NCI-H2196 treated with DMSO at 0.1 percent for 48 hours (cell line): ENCODE measurements around the gene SLC22A14.
"Not testable (repeated sequence)": the region's sequence is repeated elsewhere in the genome, so short reads cannot be mapped to it uniquely, and the experiment has no call there.

ENCODE experiments used
- DNase-seq: peaks from one replicate; lab custom pipeline; 2025; ENCODE audit not compliant: unreplicated experiment; lab: John Stamatoyannopoulos, UW

The SLC22A14 gene

DNA sequence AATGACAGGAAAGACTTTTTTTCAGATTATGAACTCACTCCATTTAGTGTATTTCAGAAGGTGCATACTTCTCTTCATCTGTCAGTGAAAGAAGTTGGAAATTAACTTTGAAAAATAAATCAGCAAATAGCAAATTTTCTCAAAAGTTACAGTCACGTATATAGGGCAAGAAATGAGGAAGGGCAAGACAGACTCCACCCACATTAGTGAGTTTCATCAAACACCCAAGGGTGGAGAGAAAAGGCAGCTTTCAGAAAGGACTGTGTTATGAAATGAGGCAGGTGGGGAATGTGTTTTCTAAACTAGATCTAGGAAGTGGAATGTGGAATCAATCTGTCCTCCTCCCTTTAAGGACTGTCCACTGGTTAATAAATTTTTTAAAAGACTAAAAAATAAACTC lies 13.6 kb upstream of the SLC22A14 start:
- DNase-seq, result no peak

DNA sequence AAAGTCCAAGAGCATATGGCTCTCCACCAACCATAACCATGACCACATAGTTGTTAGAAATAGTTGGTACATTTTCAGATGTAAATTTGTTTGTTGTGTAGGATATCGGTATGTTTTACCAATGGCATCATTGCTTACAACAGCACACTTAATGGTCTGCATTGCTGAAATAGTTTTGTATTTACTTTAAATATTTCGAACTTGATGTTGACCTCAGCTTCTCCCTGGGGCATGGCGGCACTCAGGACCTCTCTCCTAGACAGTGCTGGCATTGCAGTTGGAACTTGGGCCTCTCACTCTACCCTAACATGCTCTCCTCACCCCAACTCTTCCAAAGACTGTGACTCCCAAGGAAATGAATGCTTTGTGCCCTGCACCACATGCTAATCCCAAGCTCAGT lies 11.5 kb upstream of the SLC22A14 start:
- DNase-seq, result no peak

DNA sequence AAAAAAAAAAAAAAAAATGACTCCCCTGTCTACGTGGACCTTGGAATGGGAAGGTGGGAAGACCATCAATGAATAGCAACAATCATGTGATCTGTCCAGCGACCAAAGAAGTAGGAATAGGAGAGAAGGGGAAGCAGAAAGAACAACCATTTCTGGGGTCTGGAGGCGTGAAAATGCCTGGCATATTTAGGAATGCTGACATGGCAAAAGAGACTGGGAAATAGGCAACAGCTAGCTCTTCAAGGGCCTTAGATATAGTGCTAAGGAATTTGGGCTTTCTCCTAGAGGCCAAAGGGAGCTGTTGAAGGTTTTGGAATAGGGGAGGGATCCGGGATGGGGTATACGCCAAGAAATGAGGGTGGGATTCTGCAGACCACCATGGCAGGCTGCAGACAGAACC lies 10.5 kb upstream of the SLC22A14 start:
- no peak for DNase-seq

DNA sequence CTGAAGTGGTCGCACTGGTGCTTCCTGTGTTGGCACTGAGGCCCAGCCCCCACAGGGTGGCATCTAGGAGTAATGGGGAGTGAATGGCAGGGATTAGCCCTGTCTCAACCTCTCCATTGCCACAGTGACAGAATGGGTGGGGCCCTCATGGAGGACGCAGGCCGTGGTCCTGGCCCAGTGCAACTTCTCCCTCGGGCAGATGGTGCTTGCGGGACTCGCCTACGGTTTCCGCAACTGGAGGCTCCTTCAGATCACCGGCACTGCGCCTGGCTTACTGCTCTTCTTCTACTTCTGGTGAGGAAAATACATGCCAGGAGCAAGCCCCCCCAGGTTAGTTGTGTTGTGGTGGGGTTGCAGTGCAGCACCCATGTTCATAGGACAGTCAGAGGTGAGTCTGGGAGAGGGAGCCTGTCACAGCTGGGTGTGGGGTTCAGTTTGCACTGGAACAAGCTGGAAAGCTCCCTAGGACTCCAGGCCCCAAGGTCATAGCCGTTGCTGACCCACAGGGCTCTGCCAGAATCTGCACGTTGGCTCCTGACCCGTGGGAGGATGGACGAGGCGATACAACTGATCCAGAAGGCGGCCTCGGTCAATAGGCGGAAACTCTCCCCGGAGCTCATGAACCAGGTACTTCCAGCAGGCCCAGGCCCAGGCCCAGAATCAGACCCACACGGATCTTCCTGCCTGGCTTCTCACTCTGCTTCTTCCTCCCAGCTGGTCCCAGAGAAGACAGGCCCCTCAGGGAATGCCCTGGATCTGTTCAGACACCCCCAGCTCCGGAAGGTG lies 7.0 kb upstream of the SLC22A14 start:
- no peak for DNase-seq

DNA sequence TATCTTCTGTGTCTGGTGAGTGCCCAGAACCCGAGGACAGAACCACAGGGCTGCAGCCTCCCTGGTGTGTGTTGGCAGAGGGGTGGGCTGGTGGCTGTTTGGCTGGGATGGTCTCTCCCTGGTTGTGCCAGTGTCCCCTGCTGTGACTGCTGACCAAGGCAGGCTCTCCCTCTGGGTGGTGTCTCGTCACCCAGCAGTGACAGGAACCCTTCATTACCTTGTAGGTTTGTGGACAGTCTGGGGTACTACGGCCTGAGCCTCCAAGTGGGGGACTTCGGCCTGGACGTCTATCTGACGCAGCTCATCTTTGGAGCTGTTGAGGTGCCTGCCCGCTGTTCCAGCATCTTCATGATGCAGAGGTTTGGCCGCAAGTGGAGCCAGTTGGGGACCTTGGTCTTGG lies 6.4 kb upstream of the SLC22A14 start:
- DNase-seq, result no peak

DNA sequence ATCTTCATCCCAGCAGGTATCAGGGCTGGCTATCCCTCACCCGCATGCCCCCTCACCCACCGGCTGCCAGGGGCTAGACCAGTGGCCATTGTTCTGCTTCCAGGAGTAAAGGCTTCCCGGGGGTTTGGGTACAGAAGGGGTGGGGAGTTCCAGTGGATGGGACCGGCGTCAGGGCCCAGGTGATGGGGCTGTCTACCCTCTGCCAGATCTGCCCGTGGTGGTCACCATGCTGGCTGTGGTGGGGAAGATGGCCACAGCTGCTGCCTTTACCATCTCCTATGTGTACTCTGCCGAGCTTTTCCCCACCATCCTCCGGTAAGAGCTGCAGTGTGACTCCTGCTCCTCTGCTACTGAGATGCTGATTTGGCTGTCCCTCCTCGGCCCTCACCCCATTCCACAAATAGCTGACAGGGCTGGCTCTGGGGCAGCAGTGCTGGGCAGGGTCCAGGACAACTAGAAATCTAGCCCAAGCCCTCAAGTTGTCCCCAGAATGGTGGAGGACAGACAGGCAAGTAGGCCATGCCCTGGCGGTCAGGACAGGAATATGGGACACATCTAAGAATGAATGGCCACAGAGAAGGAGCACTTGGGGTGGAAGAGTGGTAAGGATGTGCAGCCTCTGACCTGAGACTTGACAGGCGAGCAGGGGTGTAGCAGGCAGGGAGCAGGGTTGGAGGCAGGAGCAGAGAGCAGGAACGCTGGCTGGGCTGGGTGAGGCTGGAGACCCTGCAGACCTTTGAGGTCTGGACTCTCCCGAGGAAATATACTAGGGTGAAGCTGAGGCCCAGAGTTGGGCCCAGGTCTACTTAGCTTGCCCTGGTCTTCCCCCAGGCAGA lies 5.8 kb upstream of the SLC22A14 start:
- DNase-seq, result no peak

DNA sequence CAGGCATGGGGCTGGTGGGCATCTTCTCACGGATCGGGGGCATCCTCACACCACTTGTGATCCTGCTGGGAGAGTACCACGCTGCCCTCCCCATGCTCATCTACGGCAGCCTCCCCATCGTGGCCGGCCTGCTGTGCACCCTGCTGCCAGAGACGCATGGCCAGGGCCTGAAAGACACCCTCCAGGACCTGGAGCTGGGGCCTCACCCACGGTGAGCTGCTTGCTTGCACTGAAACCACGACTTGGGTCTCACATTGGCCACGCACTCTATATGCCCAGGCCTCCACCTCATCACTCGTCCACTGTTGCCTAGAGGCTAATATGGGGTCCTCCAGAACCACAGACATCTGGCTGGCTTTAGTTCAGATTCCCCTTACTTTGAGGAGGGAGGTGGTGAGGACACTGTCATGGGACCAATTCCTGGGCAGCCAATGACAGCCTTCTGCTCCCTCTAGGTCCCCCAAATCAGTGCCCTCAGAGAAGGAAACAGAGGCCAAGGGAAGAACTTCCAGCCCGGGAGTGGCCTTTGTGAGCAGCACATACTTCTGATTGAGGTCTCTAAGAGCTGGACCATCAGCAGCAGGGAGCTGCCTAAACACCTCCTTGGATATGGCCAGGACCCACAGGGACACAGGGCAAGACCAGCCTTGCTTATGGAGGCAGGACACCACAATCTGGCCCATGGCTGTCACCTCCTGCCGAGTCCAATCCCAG lies 5.0 kb upstream of the SLC22A14 start:
- DNase-seq, result no peak

DNA sequence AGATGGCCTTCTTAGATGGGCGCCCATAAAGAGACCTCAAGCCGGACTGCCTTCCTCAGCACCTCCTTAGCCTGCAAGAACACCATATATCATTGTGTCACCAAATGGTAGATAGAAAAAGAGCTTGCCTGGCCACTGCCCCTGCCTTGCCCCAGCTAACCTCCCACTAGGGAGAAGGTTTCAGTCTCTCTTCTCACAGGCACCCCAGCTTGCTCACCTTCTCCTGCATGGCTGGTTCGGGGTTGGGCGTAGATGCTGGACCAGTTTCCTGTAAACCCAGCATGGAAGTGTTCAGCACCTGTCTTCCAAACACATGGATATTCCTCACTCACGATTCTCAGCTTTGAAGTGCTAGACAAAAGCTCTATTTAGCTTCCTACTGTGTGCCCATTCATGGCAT lies 3.3 kb upstream of the SLC22A14 start:
- no peak for DNase-seq

DNA sequence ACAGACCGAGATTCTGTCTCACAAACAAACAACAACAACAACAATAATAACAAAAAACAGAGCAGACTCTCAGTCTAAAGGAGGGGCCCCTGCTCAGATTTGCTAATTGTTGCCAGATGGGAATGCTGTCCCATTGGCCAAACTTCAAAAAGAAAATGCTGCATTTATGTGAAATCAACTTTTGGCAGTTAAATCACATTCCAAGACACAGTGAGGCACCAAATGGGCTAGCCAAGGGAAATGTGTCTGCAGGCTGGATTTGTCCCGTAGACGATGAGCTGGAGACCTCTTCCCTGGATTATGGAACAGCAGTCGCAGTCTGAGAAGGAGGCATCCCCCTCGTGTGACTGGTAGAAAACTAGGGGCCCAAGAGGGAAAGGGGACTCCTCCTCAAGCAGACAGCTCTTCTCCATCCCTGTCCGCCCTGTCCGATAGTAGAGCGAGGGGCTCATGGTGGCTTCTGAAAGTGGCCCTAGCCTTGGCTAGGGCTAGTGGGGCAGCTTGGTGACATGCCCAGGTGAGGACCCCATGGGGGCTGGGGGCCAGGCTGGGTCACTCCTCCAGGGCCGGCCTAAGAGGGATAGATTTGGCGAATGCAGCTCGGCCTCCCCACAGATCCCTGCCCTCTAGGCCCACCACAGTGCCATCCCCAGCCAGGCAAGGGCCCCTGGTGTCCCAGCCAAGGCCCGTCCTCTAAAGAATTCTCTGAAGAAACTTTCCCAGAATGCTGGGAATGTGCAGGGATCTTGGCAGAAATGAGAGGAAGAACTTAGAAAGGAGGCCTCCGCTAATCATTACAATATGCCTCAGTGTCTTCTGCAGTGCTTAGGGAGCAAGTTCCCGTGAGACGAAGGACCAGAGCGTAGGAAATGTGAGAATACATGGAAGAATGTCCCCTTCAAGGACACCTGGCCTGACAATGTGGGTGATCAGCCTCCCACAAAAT lies 2.0 kb downstream of the SLC22A14 start:
- DNase-seq, result no peak

DNA sequence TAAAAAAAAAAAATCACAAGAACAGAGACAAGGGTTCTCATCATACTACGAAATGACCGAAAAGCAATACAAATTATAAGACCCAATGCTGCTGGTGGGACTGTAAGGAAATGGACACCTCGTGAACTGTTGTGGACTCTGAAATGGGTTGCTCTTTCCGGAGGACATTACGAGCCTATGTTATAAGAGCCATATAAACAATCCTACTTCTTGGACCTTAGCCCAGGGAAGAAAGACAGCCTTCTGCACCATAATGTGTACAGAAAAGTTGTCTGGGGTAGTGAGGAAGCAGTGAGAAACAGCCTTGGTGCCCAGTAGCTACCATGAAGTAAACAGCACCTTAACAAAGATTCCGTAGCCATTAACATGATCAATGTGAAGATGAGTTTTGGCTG lies 2.7 kb downstream of the SLC22A14 start:
- DNase-seq, result no peak

DNA sequence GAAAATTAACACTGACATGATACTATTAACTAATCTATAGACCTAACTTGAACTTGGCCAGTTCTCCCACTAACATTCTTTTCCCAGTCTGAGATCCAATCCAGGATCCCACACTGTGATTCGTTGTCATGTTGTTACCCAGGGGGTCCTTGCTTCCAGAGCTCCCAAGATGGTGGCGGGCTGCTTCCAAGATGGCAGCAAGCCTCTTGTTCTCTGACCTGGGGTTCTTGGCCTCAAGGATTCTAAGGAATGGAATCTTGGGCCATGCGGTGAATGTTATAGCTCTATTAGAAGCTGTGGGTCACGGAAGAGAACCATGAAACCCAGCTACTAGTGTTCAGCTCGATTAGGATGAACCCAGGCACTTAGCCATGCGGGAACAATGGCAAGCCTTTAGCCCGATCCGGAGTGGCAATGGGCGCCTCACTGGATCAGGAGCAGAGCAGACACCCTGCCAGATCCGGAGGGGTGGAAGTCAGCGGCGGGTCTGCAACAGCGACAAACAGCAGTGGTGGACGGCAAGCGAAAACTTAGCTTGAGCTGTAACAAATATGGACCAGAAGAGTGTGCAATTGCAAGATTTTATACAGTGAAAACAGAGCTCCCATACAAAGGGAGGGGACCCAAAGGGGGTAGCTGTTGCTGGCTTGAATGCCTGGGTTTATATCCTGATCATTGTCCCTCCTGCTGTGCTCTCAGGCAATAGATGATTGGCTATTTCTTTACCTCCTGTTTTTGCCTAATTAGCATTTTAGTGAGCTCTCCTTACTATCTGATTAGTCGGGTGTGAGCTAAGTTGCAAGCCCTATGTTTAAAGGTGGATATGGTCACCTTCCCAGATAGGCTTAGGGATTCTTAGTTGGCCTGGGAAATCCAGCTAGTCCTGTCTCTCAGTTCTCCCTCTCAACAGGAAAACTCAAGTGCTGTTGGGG lies 7.5 kb downstream of the SLC22A14 start:
- not testable (repeated sequence) for DNase-seq

DNA sequence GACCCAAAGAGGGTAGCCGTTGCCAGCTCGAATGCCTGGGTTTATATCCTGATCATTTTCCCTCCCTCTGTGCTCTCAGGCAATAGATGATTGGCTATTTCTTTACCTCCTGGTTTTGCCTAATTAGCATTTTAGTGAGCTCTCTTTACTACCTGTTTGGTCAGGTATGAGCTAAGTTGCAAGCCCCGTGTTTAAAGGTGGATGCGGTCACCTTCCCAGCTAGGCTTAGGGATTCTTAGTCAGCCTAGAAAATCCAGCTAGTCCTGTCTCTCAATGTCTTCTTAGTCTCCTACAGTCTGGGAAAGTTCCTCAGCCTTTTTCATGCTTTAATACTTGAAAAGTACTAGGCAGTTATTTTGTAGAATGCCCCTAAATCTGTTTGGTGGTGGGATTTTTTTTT lies 15.0 kb downstream of the SLC22A14 start:
- DNase-seq, result not testable (repeated sequence)

DNA sequence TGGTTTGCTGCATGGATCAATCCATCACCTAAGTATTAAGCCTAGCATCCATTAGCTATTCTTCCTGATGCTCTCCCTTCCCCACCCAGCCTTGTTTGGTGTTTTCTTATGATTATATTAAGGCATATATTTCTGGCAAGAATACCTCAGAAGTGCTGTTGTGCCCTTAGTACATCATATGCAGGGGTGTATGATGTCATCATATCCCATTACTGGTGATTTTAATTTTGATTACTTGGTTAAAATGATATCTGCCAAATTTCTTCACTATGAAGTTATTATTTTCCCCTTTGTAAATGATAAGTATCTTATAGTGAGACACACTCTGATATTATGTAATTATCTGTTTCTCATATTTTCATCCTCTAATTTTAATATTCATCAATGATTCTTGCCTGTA lies 15.4 kb downstream of the SLC22A14 start:
- DNase-seq, result no peak

DNA sequence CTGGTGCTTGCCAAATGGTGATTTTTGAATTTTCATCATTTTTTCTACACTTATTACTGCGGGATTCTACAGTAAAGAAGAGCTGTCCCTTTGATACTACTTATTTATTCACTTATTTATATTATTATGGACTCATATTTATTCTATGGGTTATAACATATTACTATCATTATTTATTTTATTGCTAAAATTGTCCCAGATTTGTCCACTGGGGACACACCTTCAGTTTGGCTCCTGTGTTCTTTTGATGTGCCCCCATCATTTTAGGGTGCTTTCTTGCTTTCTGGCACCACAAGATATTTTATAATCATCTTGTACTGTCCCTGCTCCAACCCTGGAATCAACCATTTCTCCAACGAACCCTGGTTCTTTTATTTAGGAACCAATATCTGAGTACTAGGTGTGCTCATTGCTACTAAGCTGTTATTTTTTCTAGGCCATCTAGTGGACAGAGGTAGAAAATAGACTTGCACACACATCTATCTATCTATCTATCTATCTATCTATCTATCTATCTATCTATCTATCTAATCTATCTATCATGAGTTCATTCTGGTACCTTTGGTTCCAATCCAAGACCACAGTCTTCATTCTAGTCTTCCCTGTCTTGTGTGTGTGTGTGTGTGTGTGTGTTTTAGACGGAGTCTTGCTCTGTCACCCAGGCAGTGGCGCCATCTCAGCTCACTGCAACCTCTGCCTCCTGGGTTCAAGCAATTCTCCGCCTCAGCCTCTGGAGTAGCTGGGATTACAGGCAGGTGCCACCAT lies 16.0 kb downstream of the SLC22A14 start:
- no peak for DNase-seq

DNA sequence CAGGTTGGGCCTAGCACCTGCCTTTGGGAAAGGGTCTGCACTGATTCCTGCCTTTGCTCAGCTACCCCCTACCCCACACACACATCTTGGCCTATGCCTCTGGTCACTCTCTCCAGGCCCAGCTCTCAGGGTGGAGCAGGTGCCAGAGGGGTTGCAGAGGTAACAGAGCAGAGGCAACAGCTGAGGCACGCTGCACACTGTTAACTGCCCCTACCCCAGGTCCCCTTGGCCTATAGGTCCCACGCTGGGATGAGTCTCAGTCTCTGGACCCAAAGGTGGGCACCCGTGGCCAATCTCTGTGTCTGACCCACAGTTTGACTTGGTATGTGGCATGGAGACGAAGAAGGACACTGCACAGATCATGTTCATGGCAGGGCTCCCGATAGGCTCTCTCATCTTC lies 24.8 kb downstream of the SLC22A14 start:
- DNase-seq, result no peak

DNA sequence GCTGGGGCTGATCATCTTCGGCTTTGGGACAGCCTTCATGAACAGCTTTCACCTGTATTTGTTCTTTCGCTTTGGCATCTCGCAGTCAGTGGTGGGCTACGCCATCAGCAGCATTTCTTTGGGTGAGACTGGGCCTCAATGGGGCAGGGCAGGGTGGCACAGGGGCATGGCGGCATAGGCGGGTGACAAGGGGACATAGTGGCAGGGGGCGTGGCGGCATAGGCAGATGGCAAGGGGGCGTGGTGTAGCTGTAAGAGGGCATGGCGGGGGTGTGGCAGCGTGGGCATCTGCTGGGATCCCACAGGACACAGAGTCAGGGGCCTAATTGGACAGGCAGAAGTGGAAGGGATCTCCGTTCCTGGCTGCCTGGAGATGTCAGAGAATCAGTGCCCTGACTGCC lies 25.5 kb downstream of the SLC22A14 start:
- DNase-seq, result no peak

DNA sequence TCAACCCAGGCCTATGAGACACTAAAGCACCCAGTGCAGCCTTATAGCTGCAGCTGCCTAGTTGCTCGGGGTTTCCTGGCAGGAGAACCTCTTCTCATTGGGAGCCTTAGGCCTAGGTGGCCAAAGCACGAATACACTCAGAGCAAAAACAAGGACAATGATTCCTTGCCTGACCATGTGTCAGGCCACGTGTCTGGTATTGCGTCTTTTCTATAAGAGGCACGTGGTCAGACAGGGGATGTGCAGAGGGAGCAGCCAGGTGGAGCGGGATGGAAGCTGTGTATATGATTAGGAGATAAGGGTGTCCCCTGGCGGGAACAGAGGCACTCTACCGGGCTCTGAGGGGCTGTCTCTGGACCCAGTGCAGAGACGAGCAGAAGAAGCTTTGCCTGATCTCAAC lies 26.4 kb downstream of the SLC22A14 start:
- DNase-seq, result no peak

DNA sequence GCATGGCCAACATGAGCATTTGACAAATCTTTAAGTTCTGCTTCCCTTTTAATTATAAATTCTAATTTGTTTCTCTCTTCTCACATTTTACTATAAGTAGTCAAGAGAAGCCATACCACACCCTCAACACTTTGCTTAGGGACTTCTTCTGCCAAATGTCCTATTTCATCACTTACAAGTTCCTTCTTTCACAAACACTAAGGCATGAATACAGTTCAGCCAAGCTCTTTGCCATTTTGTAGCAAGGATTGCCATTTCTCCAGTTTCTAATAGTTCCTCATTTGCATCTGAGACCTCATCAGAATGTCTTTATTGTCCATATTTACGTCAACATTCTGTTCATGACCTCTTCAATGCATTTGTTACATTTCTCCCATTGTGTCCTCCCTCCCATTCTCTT lies 29.4 kb downstream of the SLC22A14 start:
- no peak for DNase-seq

DNA sequence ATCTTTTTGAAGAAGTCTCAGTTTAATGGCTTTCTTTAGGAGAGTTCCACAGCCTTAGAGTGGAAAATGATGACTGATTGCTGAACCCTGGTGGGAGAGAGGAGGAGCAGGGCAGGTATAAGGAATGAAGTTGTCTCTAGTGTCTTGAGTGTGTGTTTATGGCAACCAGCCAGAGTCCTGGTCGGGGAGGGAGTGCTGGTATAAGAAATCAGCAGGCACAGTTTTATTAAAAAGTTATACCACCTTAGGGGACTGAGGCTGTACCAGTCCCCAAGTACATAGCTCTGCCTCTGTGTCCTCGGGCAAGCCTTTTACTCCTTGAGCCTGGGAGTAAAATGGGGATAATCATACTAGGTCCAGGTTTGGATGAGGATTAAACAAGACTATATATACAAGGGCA lies 29.8 kb downstream of the SLC22A14 start:
- DNase-seq, result no peak
